GM21576 (cell line): ENCODE measurements around the gene KCNG4.
A peak's percentile ranks its signal among the peaks of the same experiment; 100 is the strongest.

Experiments
- ATAC-seq: cut with Tn5 transposase; IDR thresholded peaks from one replicate; pipeline ENCODE4 v1.9.1; 2021; ENCODE audit warnings: mild to moderate bottlenecking, moderate library complexity; ENCODE audit not compliant: unreplicated experiment

KCNG4 gene

DNA sequence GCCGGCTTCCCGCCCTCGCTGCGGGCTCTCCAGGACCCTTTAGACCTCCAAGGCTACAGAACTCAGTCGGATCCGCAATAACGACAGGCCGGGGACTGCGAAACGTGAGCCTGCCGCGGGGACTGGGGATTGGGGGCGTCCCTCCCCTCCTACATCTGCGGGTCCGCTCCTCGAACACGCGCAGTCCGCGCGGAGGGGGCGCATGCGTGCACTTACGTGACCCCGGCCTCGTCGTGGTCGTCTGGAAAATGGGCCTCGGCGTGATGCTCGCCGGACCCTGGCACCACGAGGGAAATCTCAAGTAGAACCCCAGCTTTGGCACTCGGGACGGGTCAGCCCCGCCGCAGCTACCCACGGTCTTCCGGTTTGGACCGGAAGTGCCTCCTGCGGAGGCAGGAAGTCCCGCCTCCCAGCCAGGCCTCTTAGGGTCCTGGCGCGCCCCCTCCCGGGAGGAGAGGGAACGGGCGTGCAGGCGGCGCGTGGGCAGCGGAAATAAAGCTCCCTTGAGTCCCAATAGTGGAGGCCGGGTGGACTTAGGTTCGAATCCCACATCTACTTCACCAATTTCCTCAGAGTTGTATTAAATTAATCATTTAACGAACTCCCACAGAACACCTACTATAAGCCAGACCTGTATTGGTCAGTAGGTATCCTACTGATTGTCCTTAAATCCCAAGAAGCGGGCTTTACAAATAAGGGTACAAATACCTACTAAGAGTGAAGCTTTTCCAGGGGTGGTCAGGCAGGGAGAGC lies 53.0 kb downstream of the KCNG4 start, which contains the start of gene TAF1C:
TSS of gene TAF1C (minus strand) at position 373 of the 753 bp plus-strand sequence. CDS start 2,069 bp downstream, outside the sequence.
- ATAC-seq: peak; percentile 87

GRCh38 chr16:84184775-84185174 lies 55.0 kb downstream of the KCNG4 start:
- ATAC-seq: no peak

GRCh38 chr16:84183911-84184591 lies 55.8 kb downstream of the KCNG4 start:
- no peak for ATAC-seq

DNA sequence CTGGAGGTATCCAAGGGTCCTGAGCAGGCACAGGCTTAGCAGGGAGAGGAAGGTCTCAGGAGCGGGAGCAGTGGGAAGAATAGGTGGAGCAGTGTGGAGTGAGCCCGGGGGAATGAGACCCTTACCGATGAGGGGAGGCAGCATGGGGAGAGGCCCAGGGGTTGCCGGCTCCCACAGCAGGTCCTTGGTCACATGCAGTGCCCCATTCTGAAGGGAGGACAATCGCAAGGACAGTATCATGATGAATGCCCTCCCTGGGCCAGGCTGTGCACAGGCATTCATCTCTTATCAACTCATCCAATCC lies 56.3 kb downstream of the KCNG4 start:
- ATAC-seq: no peak

DNA sequence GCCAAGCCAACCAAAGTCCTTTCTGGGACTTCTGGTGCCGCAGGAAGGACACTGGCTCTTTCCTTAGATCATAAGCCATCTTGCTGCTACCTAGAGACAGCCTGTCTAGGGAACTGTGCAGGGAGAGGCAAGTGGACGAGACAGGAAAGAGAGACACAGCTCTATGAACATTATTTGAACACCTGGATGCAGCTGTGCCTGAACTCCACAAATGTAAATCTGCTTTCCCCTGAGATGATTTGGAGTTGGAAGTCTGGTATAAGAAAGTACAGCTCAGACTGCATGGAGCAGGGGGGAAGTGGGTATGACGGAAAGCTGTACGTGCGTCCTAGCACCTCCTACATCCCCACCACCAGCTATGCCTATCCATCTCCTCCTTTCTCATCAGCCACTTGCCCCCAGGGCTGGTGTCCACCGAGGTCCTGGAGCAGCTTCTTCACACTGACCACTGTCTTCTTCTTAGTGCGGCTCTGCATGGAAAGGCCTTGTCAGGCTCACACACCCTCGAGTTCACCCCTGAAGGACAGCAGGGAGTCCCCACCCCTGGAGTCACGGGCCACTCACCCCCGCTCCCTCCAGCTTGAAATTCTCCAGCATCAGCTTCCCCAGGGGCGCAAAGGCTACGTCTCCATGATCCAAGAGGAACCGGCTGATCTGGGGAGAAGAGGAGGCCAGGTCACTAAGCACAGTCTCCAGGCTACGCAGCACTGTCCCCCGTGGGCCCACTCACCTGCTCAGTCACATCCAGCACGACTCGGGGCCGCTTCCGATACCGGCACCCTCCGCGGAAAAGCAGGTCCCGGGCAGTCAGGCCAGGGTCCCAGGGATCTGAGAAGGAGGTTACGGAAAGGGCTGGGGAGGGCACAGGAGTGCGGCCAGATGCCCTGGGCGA lies 56.9 kb downstream of the KCNG4 start:
- ATAC-seq: no peak

GRCh38 chr16:84182104-84182503 lies 57.7 kb downstream of the KCNG4 start:
- no peak for ATAC-seq

- ATAC-seq: no peak
Observed at GRCh38 chr16:84181144-84181915, 58.5 kb downstream of the KCNG4 start.

GRCh38 chr16:84180519-84181140 lies 59.2 kb downstream of the KCNG4 start:
- ATAC-seq: no peak

GRCh38 chr16:84179612-84180320 lies 60.0 kb downstream of the KCNG4 start:
- no peak for ATAC-seq

GRCh38 chr16:84178892-84179611 lies 60.8 kb downstream of the KCNG4 start:
- no peak for ATAC-seq

- ATAC-seq: no peak
Observed at GRCh38 chr16:84178146-84178765, 61.6 kb downstream of the KCNG4 start.

DNA sequence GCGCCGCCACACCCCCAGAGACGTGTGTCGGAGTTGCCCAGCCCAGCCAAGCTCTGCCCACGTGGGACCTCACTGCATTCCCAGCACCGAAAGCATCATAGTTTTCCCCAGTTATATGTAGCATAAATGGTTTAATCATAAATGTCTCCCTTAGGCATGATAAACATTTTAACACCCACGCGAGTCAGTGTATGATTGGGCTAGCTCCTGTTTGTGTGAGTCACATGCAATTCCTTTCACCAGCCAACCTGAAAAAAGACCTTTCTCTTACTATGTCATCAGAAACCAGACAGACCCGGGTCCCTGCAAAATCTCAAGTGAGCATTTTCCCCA lies 62.1 kb downstream of the KCNG4 start:
- no peak for ATAC-seq

DNA sequence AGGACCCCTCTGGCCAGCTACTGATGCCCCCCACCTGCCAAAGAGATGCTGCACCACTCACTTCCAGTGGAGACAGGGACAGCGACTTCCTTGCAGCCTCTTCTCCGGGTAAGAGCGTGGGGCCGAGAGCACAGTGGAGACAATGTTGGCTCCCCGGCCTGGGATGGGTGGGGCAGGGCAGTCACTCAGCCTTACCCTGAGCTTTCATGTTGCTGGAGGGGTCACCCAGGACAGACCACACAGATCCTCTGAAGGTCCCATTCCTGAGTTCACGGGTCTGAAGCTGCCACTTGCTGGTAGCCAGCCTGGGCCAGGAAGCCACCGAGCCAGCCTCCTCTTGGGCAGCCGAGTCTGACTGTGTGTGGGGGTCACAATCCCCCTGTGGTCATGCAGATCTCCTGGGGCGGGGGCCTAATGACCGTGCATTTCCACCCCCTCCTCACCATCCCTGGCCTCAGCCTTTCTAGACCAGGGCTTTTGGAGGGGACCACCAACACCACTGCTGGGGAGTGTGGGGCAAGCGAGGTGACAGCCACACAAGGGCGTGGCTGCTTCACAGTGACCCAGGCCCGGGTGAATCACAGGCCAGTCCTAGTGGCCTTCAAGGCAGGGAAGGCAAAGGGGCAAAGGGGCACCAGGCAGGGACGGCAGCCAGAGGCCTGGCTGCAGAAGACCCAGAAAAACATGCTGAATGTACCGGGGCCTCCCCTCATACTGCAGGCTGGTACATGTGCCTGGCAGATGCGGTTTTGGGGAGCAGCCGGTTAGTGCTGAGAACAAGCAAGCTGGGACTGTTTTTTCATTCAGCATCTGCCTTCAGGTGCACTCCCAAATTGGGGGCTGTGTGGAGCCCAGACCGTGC lies 63.4 kb downstream of the KCNG4 start:
- ATAC-seq: no peak

DNA sequence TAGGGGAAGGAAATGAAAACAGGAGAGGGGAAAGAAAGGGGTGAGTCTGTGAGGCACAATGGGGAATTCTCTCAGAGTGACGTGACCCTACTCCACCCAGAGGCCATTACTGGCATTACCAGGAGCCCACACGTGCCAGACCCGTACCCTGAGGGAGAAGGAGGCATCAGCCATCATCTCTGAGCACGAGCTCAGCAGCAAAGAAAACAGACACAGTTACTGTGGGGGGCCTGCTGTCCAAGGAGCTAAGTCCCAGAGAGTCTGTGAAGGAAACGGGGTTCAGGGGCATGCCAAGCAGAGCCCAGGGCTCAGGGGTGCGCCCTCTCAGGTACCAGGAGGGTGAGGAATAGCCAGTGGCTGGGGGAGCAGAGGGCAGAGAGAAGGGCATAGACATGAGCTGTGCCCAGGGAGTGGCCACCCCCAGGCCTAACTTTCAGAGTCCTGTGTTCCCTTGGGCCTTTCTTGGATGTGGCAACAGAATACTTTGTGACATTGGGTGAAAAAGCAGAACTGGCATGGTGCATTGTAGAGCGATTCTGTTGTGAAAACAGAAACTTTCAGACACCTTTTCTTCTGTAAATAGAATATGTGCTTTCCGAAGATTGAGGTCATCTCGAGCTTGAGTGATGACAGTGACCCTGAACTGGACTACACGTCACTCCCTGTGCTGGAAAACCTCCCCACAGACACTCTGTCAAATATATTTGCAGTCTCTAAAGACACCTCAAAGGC lies 64.3 kb downstream of the KCNG4 start:
- ATAC-seq: peak; percentile 83

GRCh38 chr16:84174396-84174795 lies 65.4 kb downstream of the KCNG4 start:
- ATAC-seq: no peak

- no peak for ATAC-seq
Observed at GRCh38 chr16:84169765-84170310, 70.0 kb downstream of the KCNG4 start.
